GM12801 (cell line): ENCODE measurements around the gene NFIC.

Experiments
- CTCF ChIP-seq: IDR thresholded peaks from one replicate; pipeline ENCODE4 v1.5.1; 2011; ENCODE audit warnings: control low read depth; ENCODE audit not compliant: insufficient read length; ENCODE audit errors: extremely low read depth

NFIC gene

GRCh38 chr19:3333662-3334061 is 32.7 kb upstream of the NFIC start:
- no peak for TF ChIP-seq CTCF

GRCh38 chr19:3335431-3336350 is 30.7 kb upstream of the NFIC start:
- TF ChIP-seq CTCF, result no peak

GRCh38 chr19:3336351-3336679 is 30.1 kb upstream of the NFIC start:
- no peak for TF ChIP-seq CTCF

GRCh38 chr19:3336680-3337523 is 29.5 kb upstream of the NFIC start:
- no peak for TF ChIP-seq CTCF

DNA sequence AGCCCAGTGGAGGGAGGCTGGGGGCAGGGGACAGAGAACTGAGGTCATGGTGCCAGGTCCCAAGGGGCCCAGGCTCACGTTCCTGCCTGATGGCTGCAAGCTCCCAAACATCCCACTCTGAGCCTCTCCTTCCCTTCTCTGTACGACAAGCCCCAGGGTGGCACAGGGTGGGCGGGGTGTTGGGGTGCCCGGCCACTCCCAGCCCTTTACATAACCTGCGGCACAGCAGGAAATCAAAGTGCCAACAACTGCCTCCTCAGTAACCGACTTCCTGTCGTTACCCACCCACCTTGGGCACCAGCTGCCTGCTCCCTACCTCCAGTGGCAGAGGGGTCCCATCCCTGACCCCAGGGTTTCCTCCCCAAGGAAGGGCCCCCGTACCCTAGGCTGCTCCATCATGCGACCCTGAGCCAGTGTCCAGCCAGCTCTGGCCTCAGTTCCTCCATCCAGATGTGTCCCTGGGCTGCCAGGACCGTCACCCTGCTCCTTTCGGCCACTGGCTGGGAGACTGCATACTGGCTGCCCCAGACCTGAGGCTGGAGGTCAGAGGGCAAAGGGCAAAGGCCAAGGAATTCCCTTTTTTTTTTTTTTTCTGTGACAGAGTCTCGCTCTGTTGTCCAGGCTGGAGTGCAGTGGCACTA is 27.7 kb upstream of the NFIC start:
- no peak for TF ChIP-seq CTCF

DNA sequence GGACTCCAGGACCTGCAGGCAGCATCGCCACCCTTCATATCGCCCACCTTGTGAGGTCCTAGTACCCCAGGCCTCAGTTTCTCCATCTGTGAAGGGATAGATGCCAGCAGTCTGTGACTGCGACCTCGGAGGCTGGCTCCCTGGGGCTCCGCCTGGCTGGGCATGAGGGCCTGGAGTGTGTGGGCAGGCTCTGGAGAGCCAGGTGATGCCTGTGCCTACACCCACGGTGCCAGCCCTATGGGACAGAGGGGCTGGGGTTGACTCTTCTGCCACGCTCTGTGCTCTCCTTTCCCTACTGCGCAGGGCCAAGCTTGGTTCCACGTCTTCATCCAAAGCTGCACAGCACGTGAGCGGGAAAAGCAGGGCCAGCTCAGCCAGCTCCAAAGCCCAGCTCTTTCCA is 26.0 kb upstream of the NFIC start:
- TF ChIP-seq CTCF, result no peak

- no peak for TF ChIP-seq CTCF
These were observed 24.1 kb upstream of the NFIC start for GRCh38 chr19:3342246-3342645.
